Measurements from ENCODE around the gene FOXP2.

Gene FOXP2

GRCh38 chr7:114653364-114654088 is 238.9 kb downstream of the FOXP2 start:
- in situ Hi-C loops (cut with MboI; ENCODE audit: low pct_unique_long_range_greater_than_20kb, low sequenced_read_pairs, unreplicated experiment) = no loop called here
- no peak for TF ChIP-seq CTCF (IDR thresholded peaks at IDR 0.05; ENCODE audit: extremely low read depth, insufficient read depth, missing control alignments)
- DNase-seq (ENCODE audit: low spot score) = no peak

- no peak for DNase-seq (ENCODE audit: low spot score)
- in situ Hi-C loops (cut with MboI; ENCODE audit: low pct_unique_long_range_greater_than_20kb, low sequenced_read_pairs, unreplicated experiment) = no loop called here
These were observed 241.9 kb downstream of the FOXP2 start for GRCh38 chr7:114656466-114656865.

GRCh38 chr7:114657279-114657678 is 242.7 kb downstream of the FOXP2 start:
- TF ChIP-seq CTCF (IDR thresholded peaks at IDR 0.05; ENCODE audit: extremely low read depth, insufficient read depth, missing control alignments) = no peak
- DNase-seq (ENCODE audit: low spot score) = no peak
- in situ Hi-C loops (cut with MboI; ENCODE audit: low pct_unique_long_range_greater_than_20kb, low sequenced_read_pairs, unreplicated experiment) = no loop called here

More at GRCh38 chr7:114656466-114656865, 241.9 kb downstream of the FOXP2 start:
- TF ChIP-seq CTCF (IDR thresholded peaks at IDR 0.05; ENCODE audit: extremely low read depth, insufficient read depth, missing control alignments) = no peak

GRCh38 chr7:114658216-114658615 is 243.6 kb downstream of the FOXP2 start:
- TF ChIP-seq CTCF (IDR thresholded peaks at IDR 0.05; ENCODE audit: extremely low read depth, insufficient read depth, missing control alignments) = no peak
- no peak for DNase-seq (ENCODE audit: low spot score)
- in situ Hi-C loops (cut with MboI; ENCODE audit: low pct_unique_long_range_greater_than_20kb, low sequenced_read_pairs, unreplicated experiment) = no loop called here

GRCh38 chr7:114659409-114660125 is 245.0 kb downstream of the FOXP2 start:
- no peak for TF ChIP-seq CTCF (IDR thresholded peaks at IDR 0.05; ENCODE audit: extremely low read depth, insufficient read depth, missing control alignments)

GRCh38 chr7:114660126-114660486 is 245.5 kb downstream of the FOXP2 start:
- in situ Hi-C loops (cut with MboI; ENCODE audit: low pct_unique_long_range_greater_than_20kb, low sequenced_read_pairs, unreplicated experiment) = no loop called here
- no peak for TF ChIP-seq CTCF (IDR thresholded peaks at IDR 0.05; ENCODE audit: extremely low read depth, insufficient read depth, missing control alignments)
- no peak for DNase-seq (ENCODE audit: low spot score)

More at GRCh38 chr7:114659409-114660125, 245.0 kb downstream of the FOXP2 start:
- DNase-seq (ENCODE audit: low spot score) = no peak
- in situ Hi-C loops (cut with MboI; ENCODE audit: low pct_unique_long_range_greater_than_20kb, low sequenced_read_pairs, unreplicated experiment) = no loop called here

Measured in GM13977 (cell line).